AG10803 (cell line): ENCODE measurements around the gene HOXD12.

Experiments
- DNase-seq: peaks from one replicate; pipeline ENCODE4 v3.0.0; 2010; ENCODE audit warnings: low read depth
- H3K4me3 ChIP-seq: 2 replicates; pipeline ENCODE4 v1.5.1; 2011; ENCODE audit warnings: mild to moderate bottlenecking, low read length, control low read depth
- TF ChIP-seq, protein P1 (sequence below): conservative IDR thresholded peaks from 2 replicates; pipeline ENCODE4 v1.5.1; 2011; ENCODE audit warnings: mild to moderate bottlenecking, low read length, control low read depth, inconsistent platforms

The HOXD12 gene

DNA sequence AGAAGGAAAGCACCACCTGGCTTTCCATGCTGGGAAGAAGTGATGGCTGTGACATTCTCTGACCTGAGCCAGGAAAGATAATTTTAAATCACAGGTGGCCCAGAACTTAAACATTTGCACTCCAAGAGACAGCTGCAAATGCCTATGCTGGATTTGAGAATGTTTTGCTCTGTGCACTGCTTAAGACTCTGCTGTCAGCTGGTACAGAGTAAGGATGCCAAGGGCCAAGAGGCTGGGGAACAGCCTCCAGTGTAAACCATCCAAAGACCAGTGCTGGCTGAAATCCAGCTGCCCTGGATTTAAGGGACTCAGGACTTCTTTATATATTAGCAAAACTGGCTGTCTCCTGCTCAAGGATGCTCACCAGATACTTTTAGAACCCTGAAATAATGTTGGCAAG is 33.8 kb downstream of the HOXD12 start:
- DNase-seq = no peak
- no peak overlapping the region for H3K4me3 ChIP-seq
- TF ChIP-seq, protein P1, sequence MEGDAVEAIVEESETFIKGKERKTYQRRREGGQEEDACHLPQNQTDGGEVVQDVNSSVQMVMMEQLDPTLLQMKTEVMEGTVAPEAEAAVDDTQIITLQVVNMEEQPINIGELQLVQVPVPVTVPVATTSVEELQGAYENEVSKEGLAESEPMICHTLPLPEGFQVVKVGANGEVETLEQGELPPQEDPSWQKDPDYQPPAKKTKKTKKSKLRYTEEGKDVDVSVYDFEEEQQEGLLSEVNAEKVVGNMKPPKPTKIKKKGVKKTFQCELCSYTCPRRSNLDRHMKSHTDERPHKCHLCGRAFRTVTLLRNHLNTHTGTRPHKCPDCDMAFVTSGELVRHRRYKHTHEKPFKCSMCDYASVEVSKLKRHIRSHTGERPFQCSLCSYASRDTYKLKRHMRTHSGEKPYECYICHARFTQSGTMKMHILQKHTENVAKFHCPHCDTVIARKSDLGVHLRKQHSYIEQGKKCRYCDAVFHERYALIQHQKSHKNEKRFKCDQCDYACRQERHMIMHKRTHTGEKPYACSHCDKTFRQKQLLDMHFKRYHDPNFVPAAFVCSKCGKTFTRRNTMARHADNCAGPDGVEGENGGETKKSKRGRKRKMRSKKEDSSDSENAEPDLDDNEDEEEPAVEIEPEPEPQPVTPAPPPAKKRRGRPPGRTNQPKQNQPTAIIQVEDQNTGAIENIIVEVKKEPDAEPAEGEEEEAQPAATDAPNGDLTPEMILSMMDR = no peak

DNA sequence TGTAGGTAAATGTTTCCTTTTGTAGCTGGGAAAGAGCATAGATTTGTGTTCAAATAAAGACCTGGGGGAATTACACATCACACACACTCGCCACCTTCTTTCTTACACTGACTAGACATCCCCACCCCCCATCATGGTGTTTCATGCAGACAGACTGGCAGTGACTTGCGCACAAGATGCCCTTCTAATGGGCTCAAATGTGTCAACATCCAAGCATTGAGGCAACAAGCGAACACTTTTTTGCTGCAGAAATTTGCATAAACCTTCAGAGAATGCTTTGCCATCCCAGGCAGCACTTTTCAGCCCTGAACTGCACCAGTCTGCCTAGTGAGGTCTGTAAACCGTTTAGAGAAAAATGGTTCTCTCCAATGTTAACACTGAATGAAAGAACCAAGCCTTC is 34.4 kb downstream of the HOXD12 start:
- TF ChIP-seq, protein P1 = no peak
- no peak overlapping the region for H3K4me3 ChIP-seq
- DNase-seq = no peak

DNA sequence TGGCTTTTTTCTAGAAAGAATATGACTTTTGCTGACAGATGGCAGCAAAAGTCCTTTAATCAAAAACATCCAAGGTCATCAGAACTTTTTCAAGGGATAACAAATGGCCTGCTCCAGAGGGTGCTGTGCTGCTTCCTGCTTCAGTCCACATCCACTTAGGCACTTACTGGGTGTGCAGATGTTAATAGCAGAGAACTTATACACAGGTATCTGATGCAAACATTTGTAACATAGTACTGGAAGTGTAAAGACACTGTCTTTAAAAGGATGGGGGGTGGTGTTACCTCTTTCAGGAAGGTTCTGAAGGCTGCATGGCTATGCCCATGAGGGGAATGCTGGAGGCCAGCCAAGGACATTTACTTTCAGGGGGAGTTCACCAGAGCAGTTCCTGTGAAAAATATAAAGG is 35.4 kb downstream of the HOXD12 start:
- TF ChIP-seq, protein P1 = peak; percentile 36; the same call in 1 of the 2 replicates
- H3K4me3 ChIP-seq = peak overlapping the region; percentile 80
- peak; percentile 74 for DNase-seq

DNA sequence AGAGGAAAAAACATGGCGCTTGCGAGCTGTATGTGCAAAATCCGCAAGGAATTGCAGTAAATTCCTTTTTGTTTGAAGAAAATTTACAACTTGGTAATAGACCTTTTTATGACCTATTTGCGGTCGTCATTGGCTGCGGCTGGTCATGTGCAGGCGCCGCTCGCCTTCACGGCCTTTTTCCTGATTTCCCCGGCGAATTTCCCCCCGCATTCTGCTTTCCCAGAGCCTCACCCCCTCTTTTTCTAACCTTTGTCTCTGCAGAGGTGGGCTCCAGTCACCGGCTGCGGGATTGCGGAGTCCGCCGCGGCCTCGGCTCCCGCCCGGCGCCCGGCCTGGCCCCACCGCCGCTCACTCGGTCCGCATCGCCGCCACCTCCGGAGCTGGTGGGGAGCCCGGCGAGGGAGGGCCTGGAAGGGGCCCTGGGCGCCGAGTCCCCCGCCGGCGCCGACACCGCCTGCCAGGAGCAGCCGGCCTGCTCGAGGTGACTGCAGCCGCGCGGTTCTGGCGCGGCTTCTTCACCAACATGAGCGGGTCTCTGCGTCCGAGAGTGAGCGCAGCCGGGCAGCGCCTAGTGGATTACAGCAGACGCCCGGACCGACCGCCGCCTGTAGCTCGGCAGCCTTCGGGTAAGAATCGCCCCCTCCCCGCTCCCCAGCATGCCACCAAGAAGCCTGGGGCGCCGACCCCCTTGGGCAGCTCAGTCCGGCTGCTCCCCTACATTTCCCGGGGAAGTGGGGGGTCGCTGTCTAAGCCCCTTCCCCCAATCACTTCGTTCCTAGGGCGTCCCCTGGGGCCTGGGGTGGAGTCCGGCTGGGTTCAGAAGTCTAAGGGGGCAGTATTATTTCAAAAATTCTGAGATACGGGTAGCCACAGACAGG is 37.0 kb downstream of the HOXD12 start:
- TF ChIP-seq, protein P1 = no peak
- H3K4me3 ChIP-seq = peak overlapping the region; percentile 80
- DNase-seq = peak; percentile 85

DNA sequence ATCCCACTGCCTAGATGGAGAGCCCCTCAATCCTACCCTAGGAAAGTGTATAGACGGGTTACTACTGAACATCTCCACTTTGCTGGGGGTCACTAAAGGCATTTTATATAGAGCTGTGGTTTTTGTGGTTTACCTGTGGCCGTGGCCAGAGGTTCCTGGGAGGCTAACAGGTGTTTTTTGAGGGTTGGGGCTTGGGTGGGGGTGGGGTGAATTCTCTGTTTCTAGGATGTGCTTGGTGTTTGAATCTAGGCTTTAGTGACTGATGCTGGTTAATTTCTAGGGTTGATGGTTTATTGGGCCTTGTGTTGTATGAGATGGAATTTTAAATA is 37.6 kb downstream of the HOXD12 start:
- peak overlapping the region; percentile 80 for H3K4me3 ChIP-seq
- TF ChIP-seq, protein P1 = no peak
- no peak for DNase-seq

DNA sequence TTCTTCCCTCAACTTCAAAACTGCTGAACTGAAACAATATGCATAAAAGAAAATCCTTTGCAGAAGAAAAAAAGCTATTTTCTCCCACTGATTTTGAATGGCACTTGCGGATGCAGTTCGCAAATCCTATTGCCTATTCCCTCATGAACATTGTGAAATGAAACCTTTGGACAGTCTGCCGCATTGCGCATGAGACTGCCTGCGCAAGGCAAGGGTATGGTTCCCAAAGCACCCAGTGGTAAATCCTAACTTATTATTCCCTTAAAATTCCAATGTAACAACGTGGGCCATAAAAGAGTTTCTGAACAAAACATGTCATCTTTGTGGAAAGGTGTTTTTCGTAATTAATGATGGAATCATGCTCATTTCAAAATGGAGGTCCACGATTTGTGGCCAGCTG is 38.3 kb downstream of the HOXD12 start:
- TF ChIP-seq, protein P1 = no peak
- DNase-seq = peak; percentile 58
- peak overlapping the region; percentile 80 for H3K4me3 ChIP-seq

DNA sequence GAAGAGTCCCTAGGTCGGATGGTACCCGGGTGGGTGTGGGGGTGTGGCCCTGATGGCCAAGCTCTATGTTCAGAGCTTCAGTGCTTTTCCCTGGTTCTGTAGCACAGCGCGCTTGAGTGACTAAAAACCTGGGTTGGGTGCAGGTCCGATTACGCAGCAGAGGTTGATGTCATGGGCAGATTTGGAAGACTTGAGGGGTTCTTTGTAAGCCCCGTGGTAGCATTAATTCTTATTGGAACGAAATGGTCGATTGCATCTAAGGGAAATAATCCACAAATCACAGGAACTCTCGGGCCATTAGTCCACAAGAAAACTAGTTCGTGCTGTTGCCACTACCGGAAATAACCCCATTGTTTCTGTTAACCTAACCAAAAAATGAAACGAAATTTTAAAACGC is 38.9 kb downstream of the HOXD12 start:
- TF ChIP-seq, protein P1 = no peak
- H3K4me3 ChIP-seq = peak overlapping the region; percentile 80
- peak; percentile 36 for DNase-seq
